Measurements from ENCODE around the gene DAZAP2.
A peak's percentile ranks its signal among the peaks of the same experiment; 100 is the strongest.
"Not testable (repeated sequence)": the region's sequence is repeated elsewhere in the genome, so short reads cannot be mapped to it uniquely, and the experiment has no call there.

Gene DAZAP2

DNA sequence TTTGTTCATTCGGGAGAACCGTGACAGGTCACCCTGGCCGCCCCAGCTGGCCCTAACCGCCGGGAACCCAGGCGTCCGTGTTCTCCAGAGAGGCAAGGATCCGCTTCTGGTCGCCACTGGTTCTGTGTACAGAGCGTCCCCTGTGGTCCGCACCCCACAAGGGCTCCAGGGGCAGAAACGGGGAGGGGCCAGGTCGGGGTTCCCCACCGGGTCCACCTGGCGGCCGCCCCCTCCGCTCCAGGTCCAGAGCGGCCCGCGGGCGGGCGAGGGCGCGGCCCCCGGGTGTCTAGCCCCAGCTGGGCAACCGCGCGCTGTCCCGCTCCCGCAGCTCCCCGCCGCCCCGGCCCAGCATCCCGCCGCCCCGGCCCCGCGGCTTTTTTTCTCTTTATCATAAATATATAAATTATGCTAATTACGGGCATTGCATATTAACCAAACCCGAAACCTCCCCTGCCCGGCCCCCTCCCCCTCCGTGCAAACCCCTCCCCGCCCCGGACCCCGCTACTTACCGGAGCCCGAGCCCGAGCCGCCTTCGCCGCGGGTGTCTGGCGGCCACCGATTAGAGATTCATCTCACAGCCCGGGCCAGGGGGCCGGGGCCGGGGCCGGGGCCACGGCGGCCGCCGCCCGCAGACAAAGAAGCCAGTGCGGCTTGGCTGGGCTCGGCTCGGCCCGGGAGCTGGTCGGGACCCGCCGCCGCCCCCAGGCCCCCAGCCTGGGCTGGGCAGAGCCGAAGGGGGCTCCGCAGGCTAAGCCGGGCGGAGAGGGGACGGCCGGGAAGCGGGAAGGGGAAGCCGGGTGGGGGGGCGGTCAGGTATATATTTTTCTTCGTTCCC is 21.3 kb upstream of the DAZAP2 start:
- no peak for DNase-seq

DNA sequence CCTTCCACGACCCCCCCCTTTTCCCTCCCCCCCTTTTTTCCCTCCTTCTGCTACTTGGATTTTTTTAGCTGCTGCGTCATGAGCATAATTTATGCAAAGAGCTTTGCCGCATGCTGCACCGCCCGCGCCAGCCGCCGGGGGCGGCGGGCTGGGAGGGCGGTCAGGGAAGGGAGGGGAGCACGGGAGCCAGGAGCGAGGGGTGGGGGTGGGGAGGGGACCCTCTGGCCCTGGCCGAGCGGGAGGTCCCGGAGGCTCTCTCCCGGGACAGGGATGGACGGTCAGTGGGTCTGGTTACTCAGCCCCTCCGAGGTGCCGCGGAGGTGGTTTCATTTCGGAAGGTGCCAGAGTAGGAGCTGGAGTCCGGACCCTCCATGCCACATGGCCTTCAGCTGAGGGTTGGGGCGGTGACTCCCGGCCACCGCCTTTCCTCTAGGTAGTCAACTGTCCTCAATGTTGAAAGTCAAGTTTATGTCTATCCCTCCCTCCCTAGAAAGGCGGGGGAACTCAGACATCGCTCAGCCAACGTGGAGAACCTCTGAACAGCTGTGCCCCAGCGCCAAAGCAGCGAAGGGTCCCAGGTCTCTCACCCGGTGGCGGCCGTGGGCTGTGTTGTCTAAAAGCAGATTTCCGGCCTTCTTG is 20.5 kb upstream of the DAZAP2 start, which contains the start of gene POU6F1:
Gene POU6F1, minus strand, starts transcription at position 95 of the 639 bp plus-strand sequence. CDS start 11,226 bp downstream, outside the sequence.
- DNase-seq: peak; percentile 25

DNA sequence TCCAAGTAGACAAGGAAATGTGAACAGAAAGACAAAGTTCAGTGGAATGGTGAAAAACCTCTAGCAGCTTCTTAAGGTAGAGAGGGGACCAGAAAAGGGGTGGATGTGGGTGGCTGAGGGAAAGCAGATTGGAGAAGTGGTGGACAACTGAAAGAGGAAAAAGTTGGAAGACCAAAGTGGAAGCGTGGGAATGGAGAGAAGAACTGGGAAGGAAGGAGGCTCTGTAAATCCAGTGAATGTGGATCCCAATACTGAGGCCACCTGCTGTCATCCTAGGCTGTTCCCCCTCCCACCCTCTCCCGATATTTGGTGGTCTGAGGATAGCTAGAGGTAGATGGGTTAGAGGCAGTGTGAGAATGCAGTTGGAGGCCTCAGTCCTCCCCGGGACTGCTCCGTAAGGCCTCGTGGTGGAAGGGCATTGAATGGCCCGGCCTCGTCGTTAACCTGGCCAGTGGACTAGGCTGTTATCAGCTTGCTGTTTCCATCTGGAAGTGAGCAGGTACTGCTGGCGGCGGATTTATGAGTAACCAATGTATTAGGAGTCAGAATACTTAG is 19.9 kb upstream of the DAZAP2 start:
- DNase-seq: no peak

DNA sequence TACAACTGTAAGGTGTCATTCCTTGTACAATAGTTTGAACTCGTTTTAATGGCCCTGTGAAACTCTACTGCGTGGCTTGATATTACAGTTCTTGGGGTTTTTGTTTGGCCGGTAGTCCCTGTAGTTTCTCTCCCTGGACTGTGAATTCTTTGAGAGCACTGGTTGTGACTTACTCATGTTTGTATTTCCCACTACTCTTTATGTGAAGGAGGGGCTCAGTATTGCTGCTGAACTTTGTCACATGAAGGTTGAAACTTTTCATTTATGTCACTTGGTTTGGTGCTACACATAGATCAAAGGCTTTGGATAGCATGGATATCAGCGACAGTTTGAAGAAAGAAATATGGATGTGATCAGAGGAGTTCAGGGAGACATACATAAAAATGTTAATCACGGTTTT is 19.3 kb upstream of the DAZAP2 start:
- DNase-seq: no peak

DNA sequence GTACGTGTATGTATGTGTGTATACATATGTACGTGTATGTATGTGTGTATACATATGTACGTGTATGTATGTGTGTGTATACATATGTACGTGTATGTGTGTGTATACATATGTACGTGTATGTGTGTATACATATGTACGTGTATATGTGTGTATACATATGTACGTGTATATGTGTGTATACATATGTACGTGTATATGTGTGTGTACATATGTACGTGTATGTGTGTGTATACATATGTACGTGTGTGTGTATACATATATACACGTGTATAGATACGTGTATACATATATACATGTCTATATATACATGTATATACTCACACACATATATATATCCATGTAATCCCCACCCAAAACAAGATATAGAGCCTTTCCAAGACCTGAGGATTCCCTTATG is 18.8 kb upstream of the DAZAP2 start:
- not testable (repeated sequence) for DNase-seq

DNA sequence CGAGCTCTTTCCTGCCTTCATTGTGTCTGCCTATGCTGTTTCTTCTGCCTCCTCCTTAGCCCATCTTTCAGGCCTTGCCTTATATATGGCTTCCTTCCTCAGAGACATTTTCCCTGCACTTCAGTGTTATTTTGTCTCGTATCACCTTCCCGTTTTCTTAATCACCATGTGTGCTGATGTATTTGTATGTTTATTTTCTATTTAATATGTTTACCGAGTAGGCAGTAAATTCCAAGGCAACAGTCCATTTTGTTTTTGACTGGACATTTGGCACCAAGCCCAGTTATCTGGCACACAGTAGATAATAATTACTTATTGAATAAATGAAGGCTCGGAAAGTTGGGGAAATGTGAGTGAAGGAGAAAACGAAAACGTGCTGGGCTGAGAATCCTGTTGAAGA is 16.2 kb upstream of the DAZAP2 start:
- DNase-seq: no peak

DNA sequence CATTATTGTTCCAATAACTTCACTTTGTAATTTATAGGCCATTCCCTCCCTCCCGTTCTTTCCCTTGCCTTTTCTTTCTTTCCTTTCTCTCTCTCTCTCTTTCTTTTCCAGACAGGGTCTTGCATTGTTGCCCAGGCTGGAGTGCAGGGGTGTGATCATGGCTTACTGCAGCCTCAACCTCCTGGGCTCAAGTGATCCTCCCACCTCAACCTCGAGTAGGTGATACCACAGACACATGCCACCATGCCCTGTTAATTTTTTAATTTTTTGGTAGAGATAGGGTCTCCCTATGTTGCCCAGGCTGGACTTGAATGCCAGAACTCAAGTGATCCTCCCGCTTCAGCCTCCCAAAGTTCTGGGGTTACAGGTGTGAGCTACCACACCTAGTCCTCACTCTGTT is 14.0 kb upstream of the DAZAP2 start:
- DNase-seq: no peak

DNA sequence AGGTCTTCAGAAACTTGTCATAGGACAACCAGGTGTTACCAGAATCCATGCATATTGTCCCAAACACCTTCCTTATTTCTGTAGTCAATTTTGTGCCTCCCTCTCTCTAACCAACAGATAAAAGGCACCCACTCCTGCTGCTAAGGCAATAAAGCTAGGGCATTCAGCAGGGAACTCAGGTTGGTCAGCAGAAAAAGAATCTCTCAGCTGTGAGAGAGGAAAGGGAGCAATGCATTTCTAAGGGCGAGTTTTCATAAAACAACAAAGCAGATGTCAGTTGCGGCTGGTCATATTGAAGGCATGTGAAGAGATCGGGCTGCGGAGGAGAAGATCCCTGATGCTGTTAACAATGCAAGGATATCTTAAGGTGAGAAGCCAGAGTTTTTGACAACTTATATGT is 13.4 kb upstream of the DAZAP2 start:
- no peak for DNase-seq

DNA sequence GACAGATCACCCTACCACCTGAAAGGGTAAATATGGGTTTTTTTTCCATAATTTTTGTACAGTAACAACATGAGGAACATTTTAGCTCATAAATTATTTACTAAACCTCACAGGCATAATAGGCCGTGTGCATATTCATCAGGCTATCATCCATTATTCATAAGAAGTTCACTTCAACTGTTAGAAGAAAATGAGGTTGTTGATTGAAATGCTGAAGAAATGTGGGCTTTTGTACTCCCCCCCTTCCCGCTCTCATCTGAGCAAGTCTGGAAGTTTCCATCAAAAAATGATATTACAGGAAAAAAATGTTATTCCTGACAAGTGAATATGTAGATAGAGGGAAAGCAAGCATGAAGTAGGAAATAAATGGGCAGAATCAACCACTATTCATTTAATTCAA is 12.9 kb upstream of the DAZAP2 start:
- no peak for DNase-seq

DNA sequence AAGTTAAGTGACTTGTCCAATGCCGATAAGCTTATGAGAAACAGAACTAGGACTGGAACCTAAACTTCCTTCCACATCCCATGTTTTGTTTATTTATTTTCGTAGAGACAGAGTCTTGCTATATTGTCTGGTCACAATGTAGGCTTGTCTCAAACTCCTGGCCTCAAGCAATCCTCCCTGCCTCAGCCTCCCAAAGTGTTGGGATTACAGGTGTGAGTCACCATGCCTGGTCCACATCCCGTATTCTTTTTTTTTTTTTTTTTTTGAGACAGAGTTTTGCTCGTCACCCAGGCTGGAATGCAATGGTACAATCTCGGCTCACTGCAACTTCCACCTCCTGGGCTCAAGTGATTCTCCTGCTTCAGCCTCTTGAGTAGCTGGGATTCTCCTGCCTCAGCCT is 11.5 kb upstream of the DAZAP2 start:
- not testable (repeated sequence) for DNase-seq

DNA sequence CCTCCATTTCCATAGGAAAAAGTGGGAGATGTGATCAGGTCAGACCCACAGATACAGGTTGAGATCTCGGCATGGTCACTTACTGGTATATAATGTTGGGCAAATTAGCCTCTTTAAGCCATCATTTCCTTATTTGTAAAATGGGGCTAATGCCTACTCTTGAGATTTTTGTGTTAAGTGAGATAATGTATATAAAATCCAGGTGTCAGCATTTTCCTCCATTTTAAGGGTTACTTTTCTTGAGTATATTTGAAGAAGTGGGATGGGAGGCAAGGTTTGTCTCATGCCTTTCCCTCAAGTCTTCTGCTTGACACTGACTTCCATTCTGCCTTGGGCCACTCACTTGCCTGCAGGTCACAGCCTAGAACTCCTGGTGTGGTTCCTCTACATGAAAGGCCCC is 10.7 kb upstream of the DAZAP2 start:
- DNase-seq: no peak

DNA sequence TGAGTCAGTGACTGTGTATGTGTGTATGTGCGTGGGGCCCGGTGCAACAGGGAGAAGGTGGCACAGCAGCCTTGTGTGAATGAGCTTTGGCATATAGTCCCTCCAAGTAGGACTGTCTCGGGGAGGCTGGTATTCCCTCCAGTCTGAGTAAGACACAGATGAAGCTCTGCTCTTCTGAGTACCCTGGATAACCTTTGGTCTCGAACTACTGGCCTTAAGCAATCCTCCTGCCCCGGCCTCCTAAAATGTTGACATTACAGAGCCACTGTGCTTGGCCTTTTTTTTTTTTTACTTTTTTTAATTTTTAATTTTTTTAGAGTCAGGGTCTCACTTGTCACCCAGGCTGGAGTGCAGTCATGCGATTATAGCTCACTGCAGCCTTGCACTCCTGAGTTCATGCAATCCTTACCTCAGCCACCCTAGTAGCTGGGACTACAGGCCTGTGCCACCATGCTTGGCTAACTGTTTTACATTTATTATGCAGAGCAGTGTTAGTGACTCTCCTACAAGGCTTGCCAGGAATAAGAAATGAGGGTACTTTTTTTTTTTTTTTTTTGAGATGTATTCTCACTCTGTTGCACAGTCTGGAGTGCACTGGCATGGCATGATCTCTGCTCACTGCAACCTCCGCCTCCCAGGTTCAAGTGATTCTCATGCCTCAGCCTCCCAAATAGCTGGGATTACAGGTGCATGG is 9.4 kb upstream of the DAZAP2 start:
- no peak for DNase-seq

DNA sequence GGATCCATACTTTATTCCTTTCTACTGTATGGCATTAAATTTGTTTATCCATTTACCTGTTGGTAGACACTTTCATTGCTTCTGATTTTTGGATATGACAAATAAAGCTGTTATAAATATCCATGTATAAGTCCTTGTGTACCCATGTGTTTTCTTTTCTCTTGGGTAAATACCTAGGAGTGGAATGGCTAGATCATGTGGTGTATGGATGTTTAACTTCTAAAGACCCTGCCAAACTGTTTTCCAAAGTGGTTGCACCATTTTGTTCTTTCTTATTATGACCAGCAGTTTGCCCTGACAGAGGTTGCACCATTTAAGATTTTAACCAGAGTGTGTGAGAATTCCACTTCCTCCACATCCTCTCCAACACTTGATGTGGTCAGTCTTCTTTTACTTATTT is 6.0 kb upstream of the DAZAP2 start:
- DNase-seq: no peak

DNA sequence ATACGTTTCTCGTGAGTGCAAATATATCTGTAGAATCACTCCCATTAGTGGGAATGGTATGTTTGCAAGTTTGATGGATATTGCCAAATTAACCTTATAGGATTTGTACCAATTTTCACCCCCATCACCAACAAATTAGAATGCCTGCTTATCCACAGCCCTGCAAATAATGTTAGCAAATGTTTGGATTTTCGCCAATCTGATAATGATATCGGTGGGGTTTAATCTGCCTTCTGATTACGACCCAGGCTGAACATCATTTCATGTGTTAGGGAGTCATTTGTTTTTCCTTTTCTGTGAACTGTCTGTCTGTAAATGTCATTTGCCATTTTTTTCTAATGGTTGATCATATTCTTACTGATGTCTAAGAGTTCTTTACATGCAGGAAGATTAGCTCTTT is 4.1 kb upstream of the DAZAP2 start:
- DNase-seq: no peak

DNA sequence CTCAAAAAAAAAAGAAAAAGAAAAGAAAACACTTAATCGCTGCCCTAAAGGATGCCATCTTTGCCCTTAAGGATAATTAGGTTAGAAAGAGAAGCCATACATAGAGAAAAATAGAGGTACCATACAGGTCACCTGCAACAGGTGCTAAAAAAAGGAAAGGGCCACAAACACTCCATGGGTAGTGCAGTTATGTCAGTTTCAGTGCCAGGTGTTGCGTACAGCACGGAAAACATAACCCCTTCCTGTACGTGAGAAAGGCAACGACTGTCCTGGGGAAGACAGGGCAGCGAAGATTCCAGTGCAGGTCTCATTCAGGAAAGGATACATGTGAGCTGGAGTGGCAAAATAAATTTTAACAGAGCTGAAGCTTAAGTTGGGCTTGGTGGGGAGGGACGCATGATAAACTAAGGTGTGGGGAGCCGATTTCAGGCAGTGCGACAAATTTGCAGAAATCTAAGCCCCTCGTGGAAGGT is 553 bp upstream of the DAZAP2 start:
- no peak for DNase-seq

DNA sequence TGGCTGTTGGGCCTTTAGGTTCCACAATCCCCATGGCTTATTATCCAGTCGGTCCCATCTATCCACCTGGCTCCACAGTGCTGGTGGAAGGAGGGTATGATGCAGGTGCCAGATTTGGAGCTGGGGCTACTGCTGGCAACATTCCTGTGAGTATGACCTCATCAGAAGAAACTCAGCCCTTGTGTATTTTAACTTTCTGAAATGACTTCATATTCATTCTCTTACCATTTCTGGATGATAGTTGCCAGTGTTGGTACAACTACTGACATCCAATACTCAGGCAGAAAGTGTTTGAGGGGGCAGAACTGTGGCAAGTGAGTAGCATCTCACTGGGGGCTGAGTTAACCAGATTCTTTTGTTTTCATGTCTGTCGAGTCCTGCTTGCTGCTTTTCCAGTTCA is 2.3 kb downstream of the DAZAP2 start:
- no peak for DNase-seq

DNA sequence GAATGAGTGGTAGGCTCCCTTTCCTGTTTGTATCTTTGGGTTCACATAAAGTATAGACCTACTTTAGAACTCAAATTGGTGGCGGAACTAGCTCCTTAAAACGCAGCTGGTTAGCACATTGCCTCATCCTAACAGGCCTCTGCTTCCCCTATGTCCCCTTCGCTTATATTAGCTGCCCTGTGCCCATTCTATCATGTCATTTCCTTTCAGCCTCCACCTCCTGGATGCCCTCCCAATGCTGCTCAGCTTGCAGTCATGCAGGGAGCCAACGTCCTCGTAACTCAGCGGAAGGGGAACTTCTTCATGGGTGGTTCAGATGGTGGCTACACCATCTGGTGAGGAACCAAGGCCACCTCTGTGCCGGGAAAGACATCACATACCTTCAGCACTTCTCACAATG is 3.5 kb downstream of the DAZAP2 start:
- DNase-seq: no peak

DNA sequence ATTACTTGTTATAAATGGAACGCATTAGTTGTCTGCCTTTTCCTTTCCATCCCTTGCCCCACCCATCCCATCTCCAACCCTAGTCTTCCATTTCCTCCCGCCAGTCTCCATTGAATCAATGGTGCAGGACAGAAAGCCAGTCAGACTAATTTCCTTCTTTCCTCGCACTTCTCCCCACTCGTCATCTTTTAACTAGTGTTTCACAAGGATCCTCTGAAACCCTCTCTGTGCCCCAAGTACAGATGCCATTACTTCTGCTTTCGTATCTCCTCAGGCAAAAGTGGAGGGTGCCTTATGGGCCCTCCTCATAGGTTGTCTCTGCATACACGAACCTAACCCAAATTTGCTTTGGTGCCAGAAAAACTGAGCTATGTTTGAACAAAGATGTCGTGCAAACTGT is 4.2 kb downstream of the DAZAP2 start:
- DNase-seq: no peak

DNA sequence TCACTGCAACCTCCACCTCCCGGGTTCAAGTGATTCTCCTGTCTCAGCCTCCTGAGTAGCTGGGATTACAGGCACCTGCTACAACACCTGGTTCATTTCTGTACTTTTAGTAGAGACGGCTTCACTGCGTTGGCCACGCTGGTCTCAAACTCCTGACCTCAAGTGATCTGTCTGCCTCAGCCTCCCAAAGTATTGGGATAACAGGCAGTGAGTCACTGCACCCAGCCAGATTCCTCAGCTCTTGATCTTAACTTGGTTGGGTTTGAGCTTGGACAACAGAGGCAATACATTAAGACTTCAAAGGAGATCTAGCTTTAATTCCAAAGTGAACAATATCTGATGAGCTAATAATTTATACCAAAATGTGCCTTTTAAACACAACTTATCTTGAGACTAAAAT is 5.6 kb downstream of the DAZAP2 start:
- no peak for DNase-seq

DNA sequence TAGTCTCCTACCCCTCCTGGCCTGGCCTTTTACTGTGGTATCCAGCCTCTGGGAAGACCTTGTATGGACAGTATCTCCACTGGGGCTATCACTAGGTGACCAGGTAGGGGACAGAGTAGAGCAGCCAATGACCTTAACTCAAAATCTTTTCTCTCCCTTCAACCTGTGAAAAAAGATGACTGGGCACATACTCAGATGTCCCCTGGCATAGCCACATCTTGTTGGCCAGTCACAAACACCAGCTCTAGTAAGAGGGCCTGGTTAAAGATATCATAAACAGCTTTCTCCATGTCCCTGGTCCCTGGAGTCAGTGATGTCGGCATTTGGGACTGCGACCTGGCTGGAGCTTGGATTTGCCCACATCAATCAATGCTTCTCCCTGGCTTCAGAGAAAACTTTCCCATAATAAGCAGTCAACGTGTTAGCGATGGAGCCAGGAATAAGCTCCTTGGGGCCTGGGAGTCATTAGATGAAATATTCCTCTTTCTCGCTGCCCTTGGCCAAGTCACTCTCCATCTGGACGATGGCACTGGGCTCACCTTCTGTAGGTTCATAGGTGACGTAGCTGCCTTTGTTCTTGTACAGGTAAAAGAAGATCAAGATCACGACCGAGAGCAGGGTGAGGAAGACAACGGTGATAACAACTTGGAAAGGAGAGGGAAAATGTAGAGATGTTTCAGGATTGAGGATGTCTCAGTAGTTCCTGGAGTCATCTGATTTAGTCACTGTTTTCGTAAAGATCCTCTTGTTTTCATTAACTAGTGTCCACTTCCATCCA is 7.0 kb downstream of the DAZAP2 start:
- DNase-seq: no peak

DNA sequence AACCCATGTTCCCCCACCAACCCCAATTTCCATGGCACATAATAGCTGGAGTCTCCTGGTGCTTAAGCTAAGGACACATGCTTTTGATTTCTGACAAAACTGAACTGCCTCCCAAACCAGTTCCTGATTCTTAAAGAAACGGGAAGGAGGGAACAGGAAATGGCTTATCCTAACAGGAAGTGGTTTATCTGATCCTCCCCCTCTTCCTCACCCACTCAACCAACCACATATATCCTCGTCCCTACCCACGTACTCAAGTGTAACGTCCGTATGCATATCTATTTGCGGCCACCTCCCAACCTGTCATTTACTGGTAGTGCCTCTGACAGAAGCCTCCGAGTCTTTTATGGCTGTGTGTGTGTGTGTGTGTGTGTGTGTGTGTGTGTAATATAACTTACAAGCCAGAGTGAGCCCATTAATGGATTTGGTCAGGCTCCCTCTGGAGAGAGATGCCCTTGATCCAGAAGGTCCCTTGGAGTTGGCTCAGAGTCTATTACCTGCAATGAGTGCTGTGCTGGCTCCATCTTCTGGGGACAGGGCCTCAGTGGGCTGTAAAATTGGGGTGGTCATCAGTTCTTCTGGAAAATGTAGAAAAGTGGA is 7.7 kb downstream of the DAZAP2 start:
- no peak for DNase-seq

DNA sequence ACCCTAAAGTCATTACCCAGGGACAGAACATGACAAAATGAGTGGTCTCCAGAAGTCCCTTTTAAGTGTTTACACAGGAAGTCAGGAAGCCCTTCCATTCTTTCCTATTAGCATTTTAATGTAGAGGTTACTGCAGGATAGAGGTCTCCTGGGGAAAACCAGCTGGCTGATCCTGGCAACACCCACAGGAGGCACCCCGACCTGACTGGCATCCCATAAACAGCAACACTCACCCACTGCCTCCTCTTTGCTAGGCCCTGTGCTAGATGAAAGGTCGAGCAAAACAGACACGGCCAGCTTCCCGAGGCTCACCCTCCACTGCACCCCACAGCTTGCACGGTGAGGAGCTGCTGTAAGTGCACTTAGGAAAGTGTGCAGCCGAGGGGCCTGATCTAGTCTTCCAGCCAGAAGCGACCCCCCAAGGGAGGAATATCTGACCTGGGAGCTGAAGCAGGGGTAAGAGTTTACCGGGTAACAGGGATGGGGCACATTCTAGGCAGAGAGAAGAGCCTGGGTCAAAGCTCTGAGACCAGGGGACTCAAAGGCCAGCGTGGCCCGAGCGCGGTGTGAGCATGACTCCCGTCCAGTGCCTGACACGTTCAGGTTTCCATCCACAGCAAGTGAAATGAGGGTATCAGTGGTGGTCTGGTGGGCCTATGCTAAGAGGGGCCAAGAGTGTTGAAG is 9.0 kb downstream of the DAZAP2 start:
- no peak for DNase-seq

All from NK-92 treated with Interleukin-12 subunit alpha and Interleukin-12 subunit beta, amount 100 ng/mL, for 24 hours (cell line).